Stimulated activated CD4-positive, alpha-beta T cell treated with anti-CD3 and anti-CD28 coated beads, Interleukin-2, amount 100 ng/mL, for 4 hours (primary cell): ENCODE measurements around the gene OR51B4.
"Not testable (repeated sequence)": the region's sequence is repeated elsewhere in the genome, so short reads cannot be mapped to it uniquely, and the experiment has no call there.

Experiments
- DNase-seq: peaks from one replicate; pipeline ENCODE4 v3.0.0-alpha.2; 2020; ENCODE audit warnings: low read depth

OR51B4 gene

GRCh38 chr11:5294342-5294995, 7.3 kb downstream of the OR51B4 start:
- DNase-seq: not testable (repeated sequence)

- no peak for DNase-seq
Observed at GRCh38 chr11:5293028-5293427, 8.7 kb downstream of the OR51B4 start.

GRCh38 chr11:5291207-5291838, 10.4 kb downstream of the OR51B4 start:
- no peak for DNase-seq

- no peak for DNase-seq
Observed at GRCh38 chr11:5290106-5290505, 11.6 kb downstream of the OR51B4 start.

DNA sequence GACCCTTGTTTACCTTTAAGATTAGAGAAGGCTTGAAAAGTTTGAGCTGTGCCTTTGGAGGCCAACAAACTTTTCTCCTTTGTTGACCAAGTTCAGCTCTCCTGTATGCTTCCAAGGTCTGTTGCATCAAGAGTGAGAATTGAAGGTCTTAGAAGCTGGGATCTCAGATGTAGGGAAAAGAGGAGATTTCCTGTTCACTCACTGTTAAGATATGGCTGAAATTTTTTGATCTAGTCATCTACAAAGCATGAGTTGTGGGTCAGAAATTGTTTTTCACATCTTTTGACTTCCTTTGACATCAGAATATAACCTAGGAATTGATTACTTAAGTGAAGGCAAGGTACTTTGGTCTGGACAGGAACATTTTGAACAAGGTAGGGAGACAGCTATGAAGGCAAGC, 12.1 kb downstream of the OR51B4 start:
- DNase-seq: no peak

- no peak for DNase-seq
Observed at GRCh38 chr11:5288906-5289550, 12.7 kb downstream of the OR51B4 start.

DNA sequence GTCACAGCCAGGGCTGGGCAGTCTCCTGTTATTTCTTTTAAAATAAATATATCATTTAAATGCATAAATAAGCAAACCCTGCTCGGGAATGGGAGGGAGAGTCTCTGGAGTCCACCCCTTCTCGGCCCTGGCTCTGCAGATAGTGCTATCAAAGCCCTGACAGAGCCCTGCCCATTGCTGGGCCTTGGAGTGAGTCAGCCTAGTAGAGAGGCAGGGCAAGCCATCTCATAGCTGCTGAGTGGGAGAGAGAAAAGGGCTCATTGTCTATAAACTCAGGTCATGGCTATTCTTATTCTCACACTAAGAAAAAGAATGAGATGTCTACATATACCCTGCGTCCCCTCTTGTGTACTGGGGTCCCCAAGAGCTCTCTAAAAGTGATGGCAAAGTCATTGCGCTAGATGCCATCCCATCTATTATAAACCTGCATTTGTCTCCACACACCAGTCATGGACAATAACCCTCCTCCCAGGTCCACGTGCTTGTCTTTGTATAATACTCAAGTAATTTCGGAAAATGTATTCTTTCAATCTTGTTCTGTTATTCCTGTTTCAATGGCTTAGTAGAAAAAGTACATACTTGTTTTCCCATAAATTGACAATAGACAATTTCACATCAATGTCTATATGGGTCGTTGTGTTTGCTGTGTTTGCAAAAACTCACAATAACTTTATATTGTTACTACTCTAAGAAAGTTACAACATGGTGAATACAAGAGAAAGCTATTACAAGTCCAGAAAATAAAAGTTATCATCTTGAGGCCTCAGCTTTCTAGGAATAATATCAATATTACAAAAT, 13.4 kb downstream of the OR51B4 start:
- DNase-seq: no peak

DNA sequence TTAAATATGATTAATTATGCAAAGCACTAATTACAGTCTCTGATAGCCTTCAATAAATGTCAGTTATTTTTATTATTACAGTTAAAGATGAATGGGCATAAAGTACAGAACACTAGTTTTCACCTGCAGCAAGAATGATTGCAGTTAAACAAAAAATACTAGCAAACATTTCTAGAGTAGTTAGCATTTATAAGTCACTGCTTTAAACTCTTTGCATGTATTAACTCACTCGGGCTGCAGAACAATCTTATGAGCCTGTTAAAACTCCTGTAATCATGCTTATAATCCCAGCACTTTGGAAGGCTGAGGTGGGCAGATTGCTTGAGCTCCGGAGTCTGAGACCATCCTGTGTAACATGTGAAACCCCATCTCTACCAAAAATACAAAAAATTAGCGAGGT, 14.8 kb downstream of the OR51B4 start:
- no peak for DNase-seq

GRCh38 chr11:5286351-5286750, 15.4 kb downstream of the OR51B4 start:
- no peak for DNase-seq

GRCh38 chr11:5285703-5286340, 15.9 kb downstream of the OR51B4 start:
- DNase-seq: no peak

- DNase-seq: no peak
Observed at GRCh38 chr11:5284637-5285036, 17.1 kb downstream of the OR51B4 start.

DNA sequence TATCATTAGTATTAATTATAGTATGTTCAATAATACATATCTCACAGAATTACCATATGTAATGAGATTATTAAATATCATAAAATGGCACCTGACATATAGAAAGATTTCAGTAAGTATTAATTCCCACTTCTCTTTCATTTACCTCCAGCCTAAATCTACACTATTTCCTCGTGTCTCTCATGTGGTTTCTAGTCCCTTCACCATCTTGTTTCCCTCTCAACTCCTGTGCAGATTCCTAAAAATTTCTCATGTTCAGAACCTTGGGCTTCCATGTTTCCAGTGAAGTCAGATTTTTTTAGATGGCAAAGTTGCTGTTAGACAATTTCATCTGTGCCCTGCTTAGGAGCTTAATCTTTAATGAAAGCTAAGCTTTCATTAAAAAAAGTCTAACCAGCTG, 17.9 kb downstream of the OR51B4 start:
- DNase-seq: no peak

DNA sequence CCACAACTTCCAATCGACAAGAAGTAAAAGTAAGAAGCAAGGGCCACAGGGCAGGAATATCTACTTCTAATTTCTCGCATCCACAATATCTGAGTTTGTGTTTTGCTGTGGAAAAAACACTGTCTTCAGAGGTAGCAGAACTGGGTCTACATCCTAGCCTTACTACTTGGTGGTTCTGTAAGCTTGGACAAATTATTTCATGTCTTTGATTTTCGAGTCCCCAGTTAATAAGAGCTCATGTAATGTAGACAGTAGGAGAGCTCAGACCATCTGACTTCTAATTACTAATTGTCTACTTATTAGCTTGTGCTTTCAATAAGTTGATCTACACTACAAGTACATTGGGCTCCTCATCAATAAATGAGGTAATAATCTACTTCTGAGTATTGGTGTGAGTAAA, 18.7 kb downstream of the OR51B4 start:
- DNase-seq: no peak

- DNase-seq: no peak
Observed at GRCh38 chr11:5282628-5283027, 19.1 kb downstream of the OR51B4 start.

DNA sequence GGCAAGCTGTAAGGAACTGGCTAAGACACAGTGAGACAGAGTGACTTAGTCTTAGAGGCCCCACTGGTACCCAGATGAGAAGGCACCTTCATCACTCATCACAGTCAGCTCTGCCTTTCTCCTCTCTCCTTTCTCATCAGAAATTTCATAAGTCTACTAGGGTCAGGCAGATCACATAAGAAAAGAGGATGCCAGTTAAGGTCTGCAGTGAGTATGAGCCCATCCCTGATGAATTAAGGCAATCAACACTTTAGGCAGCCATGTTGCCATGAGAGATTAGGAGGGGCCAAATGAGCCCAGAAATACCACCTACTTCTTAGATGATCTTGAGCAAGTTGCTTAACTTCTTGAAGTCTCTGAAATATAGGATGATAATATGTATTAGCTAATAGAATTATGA, 20.1 kb downstream of the OR51B4 start:
- DNase-seq: no peak

DNA sequence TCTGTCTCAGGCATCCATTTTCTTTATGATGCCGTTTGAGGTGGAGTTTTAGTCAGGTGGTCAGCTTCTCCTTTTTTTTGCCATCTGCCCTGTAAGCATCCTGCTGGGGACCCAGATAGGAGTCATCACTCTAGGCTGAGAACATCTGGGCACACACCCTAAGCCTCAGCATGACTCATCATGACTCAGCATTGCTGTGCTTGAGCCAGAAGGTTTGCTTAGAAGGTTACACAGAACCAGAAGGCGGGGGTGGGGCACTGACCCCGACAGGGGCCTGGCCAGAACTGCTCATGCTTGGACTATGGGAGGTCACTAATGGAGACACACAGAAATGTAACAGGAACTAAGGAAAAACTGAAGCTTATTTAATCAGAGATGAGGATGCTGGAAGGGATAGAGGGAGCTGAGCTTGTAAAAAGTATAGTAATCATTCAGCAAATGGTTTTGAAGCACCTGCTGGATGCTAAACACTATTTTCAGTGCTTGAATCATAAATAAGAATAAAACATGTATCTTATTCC, 21.1 kb downstream of the OR51B4 start:
- peak; percentile 6 for DNase-seq

GRCh38 chr11:5279471-5280090, 22.2 kb downstream of the OR51B4 start:
- no peak for DNase-seq

DNA sequence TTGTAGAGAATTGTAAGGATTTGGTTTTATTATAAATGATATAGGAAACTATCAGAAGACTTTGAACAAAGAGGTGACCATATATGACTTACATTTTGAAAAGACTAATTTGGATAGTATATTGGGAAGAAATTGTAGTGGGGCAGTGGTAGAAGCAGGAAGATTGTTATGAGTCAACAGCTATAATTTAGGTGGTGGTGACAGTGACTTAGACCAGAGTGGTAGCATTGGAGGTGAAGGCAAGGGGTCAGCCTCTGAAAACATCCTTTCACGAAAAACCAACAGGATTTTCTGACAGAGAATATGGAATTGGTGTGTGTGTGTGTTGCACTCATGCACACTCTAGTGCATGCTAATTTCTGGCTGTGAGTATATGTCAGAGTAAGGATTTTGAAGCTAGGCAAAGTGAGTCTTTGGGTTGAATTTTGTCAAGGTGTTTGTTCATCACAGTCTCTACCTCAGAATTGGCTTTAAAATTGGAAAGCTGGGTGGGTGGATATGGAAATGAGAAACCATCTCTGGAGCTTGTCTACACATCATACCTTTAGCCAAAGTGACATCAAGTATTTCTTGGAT, 23.9 kb downstream of the OR51B4 start:
- no peak for DNase-seq

DNA sequence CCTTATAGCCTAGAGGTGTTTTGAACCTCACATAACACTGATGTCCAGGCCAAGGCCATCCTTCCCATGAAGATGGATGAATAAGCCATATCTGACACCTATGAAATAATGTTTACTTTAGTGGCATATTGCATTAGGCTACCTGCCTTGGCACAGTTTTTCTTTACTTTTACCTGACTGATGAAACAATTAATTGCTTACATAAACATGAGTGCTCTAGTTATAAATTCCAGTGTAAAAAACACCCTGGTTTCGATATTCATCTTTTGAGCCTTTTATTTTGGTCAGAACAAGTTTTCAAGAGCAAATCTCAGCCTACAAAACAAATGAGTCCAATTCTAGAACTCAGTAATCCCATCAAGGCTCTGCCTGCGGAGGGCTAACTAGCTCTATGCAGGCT, 25.0 kb downstream of the OR51B4 start:
- no peak for DNase-seq

DNA sequence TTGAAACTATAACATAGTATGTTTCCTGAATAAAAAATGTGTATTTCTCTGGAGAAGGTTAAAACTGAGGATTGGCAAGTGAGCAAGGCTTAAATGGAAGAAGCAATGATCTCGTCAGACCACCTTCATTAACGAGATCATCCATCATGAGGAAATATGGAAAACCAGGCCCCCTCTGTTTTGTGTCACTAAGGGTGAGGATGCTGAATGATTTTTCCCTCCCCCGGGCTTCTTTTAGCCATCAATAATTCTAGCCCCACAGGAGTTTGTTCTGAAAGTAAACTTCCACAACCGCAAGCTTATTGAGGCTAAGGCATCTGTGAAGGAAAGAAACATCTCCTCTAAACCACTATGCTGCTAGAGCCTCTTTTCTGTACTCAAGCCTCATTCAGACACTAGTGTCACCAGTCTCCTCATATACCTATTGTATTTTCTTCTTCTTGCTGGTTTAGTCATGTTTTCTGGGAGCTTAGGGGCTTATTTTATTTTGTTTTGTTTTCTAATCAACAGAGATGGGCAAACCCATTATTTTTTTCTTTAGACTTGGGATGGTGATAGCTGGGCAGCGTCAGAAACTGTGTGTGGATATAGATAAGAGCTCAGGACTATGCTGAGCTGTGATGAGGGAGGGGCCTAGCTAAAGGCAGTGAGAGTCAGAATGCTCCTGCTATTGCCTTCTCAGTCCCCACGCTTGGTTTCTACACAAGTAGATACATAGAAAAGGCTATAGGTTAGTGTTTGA, 26.2 kb downstream of the OR51B4 start:
- DNase-seq: no peak

- no peak for DNase-seq
Observed at GRCh38 chr11:5274395-5274794, 27.4 kb downstream of the OR51B4 start.
